ENCODE data around the gene MDH1.

DNA sequence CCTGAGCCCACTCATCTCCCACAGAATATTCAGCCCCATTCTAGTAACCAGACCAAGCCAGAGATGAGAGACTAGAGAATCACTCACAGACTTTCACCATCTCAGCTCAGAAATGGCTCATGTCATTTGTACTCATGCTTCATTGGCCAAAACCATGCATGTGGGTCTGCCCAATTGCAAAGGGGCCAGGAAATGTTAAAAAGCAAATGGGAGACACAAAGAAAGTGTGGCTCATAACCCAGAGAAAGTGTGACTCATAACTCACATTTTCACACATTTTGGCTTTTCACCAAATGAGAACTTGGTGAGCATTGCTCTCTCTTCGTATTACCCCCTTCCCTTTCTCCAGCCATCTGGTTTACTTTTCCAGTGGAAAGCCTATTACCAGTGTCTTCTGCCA is 66.2 kb downstream of the MDH1 start:
- no peak for TF ChIP-seq CTCF (IDR thresholded peaks at IDR 0.05)
- no peak for TF ChIP-seq POLR2A (IDR thresholded peaks at IDR 0.05)
